Endothelial cell (in vitro differentiated cells): Measurements from ENCODE around the gene TMEM79. TPM values are rescaled to one million over a fixed set of nuclear protein-coding genes. Genes with fewer than 3 reads are reported as not detected.

Experiments
- DNase-seq: peaks from one replicate; pipeline ENCODE4 v3.0.0; 2021; ENCODE audit warnings: low spot score
- H3K27ac Mint-ChIP-seq: one replicate; pipeline ENCODE4 v1.8.0; 2021; ENCODE audit warnings: mixed read lengths, inconsistent platforms; ENCODE audit not compliant: unreplicated experiment
- H3K27me3 Mint-ChIP-seq: one replicate; pipeline ENCODE4 v1.8.0; 2021; ENCODE audit warnings: mild to moderate bottlenecking, moderate library complexity, mixed read lengths, inconsistent platforms; ENCODE audit not compliant: unreplicated experiment
- H3K36me3 Mint-ChIP-seq: one replicate; pipeline ENCODE4 v1.8.0; 2021; ENCODE audit warnings: mild to moderate bottlenecking, low read depth, mixed read lengths, inconsistent platforms; ENCODE audit not compliant: unreplicated experiment
- H3K4me1 Mint-ChIP-seq: one replicate; pipeline ENCODE4 v1.8.0; 2021; ENCODE audit warnings: mild to moderate bottlenecking, mixed read lengths, inconsistent platforms; ENCODE audit not compliant: unreplicated experiment
- H3K4me3 Mint-ChIP-seq: one replicate; pipeline ENCODE4 v1.8.0; 2021; ENCODE audit warnings: mild to moderate bottlenecking, mixed read lengths, inconsistent platforms; ENCODE audit not compliant: unreplicated experiment
- H3K9me3 Mint-ChIP-seq: one replicate; pipeline ENCODE4 v1.8.0; 2021; ENCODE audit warnings: mixed read lengths, inconsistent platforms; ENCODE audit not compliant: unreplicated experiment
- CTCF ChIP-seq: fragments of 200-600 bp; sonication (generic); IDR thresholded peaks from one replicate; pipeline ENCODE4 v1.5.0; 2021; ENCODE audit warnings: antibody characterized with exemption; ENCODE audit not compliant: unreplicated experiment
- total RNA-seq: library from RNA; stranded (reverse); fragmentation: NEBNext Ultra II Directional; extraction: Animal tissue kit (Norgen Biotek cat#: 25700); gene quantifications from one replicate; pipeline ENCODE4 v1.2.1, GENCODE V29; 2021; ENCODE audit not compliant: unreplicated experiment

The TMEM79 gene
- total RNA-seq, 1 donor from 2014 or later, result 2.9 TPM

- H3K4me3 Mint-ChIP-seq, result peak overlapping the region; percentile 23
- peaks cover 2% of the 10 kb centered on the region for H3K4me1 Mint-ChIP-seq
- no peaks in the 10 kb centered on the region for H3K9me3 Mint-ChIP-seq
- no peak for DNase-seq
- no peak for TF ChIP-seq CTCF
- H3K36me3 Mint-ChIP-seq, result peaks cover 68% of the 10 kb centered on the region
- peak overlapping the region; percentile 62 for H3K27ac Mint-ChIP-seq
- H3K27me3 Mint-ChIP-seq, result peaks cover 4% of the 10 kb centered on the region
These were observed 21.5 kb upstream of the TMEM79 start for GRCh38 chr1:156262461-156263287.

- Mint-ChIP-seq H3K4me1 (no peaks in the 10 kb centered on the region), H3K27me3 (peaks cover 4% of the 10 kb centered on the region), H3K4me3 (no peak overlapping the region), H3K27ac (no peak overlapping the region), H3K9me3 (no peaks in the 10 kb centered on the region), H3K36me3 (peaks cover 66% of the 10 kb centered on the region)
- no peak for DNase-seq
- TF ChIP-seq CTCF, result no peak
These were observed 20.9 kb upstream of the TMEM79 start for GRCh38 chr1:156263288-156263655.

GRCh38 chr1:156266051-156266450 is 18.1 kb upstream of the TMEM79 start:
- Mint-ChIP-seq H3K36me3 (peaks cover 60% of the 10 kb centered on the region), H3K4me3 (no peak overlapping the region), H3K27ac (no peak overlapping the region), H3K9me3 (no peaks in the 10 kb centered on the region), H3K27me3 (no peaks in the 10 kb centered on the region), H3K4me1 (no peaks in the 10 kb centered on the region)
- no peak for DNase-seq
- no peak for TF ChIP-seq CTCF

DNA sequence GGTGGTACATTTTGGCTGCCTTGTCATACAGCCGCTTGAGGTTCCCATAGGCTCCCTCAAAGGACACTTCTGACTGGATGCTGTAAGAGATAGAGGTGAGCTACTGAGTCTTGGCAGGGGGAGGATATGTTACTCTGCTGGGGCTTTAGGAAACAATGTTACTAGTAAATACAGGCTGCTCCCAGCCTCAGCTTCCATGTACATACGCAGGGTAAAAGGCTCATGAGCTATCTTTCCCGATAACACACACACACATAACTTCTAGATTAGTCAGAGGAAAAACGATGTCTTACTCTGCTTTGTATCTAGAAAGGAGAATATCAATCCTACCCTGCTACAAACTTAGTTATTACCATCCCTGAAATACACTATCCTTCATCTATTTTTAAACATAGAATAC is 15.8 kb upstream of the TMEM79 start:
- Mint-ChIP-seq H3K4me3 (no peak overlapping the region), H3K9me3 (no peaks in the 10 kb centered on the region), H3K27ac (no peak overlapping the region), H3K4me1 (no peaks in the 10 kb centered on the region), H3K27me3 (no peaks in the 10 kb centered on the region), H3K36me3 (peaks cover 63% of the 10 kb centered on the region)
- DNase-seq, result no peak
- TF ChIP-seq CTCF, result no peak

DNA sequence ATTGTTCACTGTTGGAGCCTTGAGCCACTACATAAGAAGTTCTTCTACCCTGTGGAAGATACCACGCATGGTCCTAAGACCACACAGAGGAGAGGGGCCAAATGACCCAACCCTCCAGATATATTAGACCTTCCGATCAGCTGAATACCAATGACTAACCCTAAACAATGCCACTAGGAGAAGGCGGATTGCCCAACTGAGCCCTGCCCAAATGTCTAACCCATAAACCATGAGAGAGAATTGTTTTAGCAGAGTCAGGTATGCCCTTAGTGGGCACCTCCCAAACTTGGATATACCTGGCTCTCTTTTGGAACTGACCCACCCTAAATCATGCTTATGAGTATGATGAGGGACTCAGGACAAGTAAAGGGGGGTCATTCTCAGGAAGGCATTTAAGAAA is 13.8 kb upstream of the TMEM79 start:
- H3K9me3 Mint-ChIP-seq, result no peaks in the 10 kb centered on the region
- no peaks in the 10 kb centered on the region for H3K27me3 Mint-ChIP-seq
- no peak overlapping the region for H3K27ac Mint-ChIP-seq
- DNase-seq, result no peak
- peak overlapping the region; percentile 76 for H3K4me3 Mint-ChIP-seq
- no peak for TF ChIP-seq CTCF
- no peaks in the 10 kb centered on the region for H3K4me1 Mint-ChIP-seq
- H3K36me3 Mint-ChIP-seq, result peaks cover 65% of the 10 kb centered on the region
